NT2/D1 (cell line): Measurements from ENCODE around the gene KIF6.

ENCODE experiments used
- YY1 ChIP-seq: IDR thresholded peaks from 2 replicates; pipeline ENCODE4 v1.6.1; 2011; ENCODE audit not compliant: insufficient read length, insufficient read depth
- ZNF274 ChIP-seq: IDR thresholded peaks from 2 replicates; pipeline ENCODE4 v1.6.1; 2011; ENCODE audit warnings: mild to moderate bottlenecking, low read depth, low read length

DNA sequence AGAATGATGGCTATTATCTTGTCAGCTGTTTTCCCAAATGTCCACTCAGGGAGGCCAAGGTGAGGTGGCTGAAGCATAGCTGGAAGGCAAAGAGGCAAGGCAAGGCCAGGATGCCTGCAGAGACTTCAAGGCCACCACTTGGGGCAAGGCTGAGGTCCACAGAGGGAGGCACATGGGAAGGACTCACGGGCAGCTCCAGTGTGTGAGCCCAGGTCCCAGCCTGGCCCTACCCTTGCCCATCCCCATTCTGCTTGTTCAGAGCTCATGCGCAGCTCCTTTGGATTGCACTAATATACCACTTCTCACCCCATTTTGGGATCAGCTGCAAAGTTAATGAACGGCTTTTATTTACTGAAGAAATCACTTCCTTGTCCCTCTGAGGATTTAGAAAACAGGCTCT lies 291.6 kb downstream of the KIF6 start:
- TF ChIP-seq YY1: no peak
- no peak for TF ChIP-seq ZNF274
